ENCODE measurements around the gene DYNC2LI1.
"Not testable (repeated sequence)": the region's sequence is repeated elsewhere in the genome, so short reads cannot be mapped to it uniquely, and the experiment has no call there.

DYNC2LI1 gene

DNA sequence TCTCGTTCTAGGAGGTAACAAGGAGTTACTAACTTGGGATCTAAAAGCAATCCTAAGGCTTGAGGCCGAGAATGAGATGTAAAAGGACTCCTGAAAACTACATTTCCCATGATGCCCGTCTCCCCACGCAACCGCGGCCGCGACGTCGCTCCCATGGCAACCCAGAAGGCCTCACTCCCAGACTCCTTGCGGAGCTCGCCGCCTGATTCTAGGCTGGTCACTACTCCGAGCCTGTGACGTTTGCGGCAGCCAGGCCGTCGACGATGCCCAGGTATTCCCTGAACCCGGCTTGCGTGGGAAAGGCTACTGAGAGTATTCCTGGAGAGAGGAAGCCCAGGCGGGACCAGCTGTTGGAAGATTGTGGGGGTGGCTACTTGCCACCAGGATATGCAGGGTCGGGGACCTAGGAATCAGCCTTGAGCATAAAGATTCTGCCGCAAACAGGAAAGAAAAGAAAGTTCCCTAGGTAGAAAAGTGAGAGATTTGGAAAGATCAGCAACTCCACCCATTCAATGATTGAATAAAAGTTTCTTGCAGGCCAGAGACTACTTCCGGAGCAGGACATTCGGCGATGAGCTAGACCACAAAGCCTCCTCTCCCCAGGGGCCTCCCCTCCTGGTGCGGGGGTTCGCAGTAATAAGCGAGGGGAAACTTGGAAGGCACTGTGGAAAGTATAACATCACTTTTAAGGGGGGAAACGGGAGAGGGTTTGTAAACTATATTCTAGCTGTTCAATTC is at the start of gene DYNC2LI1:
Gene DYNC2LI1 (plus strand): TSS at position 164 of the 738 bp plus-strand sequence. CDS start 100 bp downstream, at position 264.
- H3K4me3 ChIP-seq (ENCODE audit: low read depth, low read length): peak within 1 kb of the TSS; percentile 77
- peak; percentile 88 for DNase-seq (ENCODE audit: low read depth)
- TF ChIP-seq, protein P1, sequence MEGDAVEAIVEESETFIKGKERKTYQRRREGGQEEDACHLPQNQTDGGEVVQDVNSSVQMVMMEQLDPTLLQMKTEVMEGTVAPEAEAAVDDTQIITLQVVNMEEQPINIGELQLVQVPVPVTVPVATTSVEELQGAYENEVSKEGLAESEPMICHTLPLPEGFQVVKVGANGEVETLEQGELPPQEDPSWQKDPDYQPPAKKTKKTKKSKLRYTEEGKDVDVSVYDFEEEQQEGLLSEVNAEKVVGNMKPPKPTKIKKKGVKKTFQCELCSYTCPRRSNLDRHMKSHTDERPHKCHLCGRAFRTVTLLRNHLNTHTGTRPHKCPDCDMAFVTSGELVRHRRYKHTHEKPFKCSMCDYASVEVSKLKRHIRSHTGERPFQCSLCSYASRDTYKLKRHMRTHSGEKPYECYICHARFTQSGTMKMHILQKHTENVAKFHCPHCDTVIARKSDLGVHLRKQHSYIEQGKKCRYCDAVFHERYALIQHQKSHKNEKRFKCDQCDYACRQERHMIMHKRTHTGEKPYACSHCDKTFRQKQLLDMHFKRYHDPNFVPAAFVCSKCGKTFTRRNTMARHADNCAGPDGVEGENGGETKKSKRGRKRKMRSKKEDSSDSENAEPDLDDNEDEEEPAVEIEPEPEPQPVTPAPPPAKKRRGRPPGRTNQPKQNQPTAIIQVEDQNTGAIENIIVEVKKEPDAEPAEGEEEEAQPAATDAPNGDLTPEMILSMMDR (IDR thresholded peaks at IDR 0.05; ENCODE audit: insufficient read depth, low read depth, low read length, missing control alignments): no peak

DNA sequence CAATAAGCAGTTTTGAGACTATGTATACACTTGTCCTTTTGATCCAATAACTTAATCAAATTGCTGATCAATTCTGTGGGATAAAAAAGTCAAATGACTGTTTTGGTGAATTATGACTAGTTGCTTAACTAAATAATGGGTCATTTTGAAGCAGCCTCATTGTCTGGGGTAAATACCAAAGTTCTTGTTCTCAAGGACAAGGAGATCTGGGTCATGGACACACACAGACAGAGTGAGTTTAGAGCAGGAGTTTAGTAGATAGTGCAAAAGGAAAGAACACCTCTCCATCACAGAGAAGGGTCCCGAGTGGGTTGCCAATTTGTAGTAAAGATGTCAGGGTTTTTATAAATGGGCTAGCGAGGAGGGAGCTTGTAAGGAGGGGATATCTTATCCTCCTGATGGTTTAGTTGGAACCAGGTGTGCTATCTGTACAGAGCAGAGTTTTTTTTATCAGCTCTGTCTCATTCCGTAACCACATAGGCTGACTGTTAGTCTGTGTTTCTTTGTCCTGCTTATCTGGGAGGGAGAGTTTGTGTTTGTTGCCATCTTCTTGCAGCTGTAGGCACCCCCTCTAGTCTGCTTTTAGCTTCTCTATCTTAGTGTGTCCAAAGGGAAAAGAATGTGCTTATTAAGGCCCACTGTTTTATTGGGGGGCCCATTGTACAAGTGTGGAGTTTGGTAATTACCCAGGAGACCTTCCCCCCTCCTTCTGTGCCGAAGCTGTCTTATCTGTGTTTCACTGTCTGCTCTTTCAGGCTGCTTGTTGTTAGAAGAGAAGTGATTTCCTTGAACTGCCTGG is 48.9 kb upstream of the DYNC2LI1 start:
- TF ChIP-seq, protein P1 (IDR thresholded peaks at IDR 0.05; ENCODE audit: insufficient read depth, low read depth, low read length, missing control alignments): no peak
- no peak for DNase-seq (ENCODE audit: low read depth)
- no peak overlapping the region for H3K4me3 ChIP-seq (ENCODE audit: low read depth, low read length)

DNA sequence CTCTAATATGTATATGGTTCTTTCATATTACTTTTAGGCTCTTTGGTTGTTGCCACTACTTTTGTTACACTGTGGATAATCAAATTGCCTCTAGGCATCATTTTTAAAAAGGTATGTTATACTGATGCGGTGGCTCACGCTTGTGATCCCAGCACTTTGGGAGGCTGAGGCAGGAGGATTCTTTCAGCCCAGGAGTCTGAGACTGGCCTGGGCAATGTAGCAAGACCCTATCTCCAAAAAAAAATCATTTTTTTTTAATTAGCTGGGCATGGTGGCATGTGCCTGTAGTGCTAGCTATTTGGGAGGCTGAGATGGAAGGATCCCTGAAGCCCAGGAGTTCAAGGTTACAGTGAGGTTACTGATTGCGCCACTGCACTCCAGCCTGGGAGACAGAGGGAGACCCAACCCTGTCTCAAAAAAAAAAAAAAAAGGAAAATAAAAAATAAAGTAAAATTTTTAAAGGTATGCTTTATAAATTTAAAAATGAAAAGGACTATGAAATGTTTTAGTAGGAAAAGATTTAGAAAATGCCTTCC is 48.1 kb upstream of the DYNC2LI1 start:
- TF ChIP-seq, protein P1 (IDR thresholded peaks at IDR 0.05; ENCODE audit: insufficient read depth, low read depth, low read length, missing control alignments): no peak
- no peak for DNase-seq (ENCODE audit: low read depth)
- H3K4me3 ChIP-seq (ENCODE audit: low read depth, low read length): no peak overlapping the region

GRCh38 chr2:43726961-43727633 is 46.7 kb upstream of the DYNC2LI1 start:
- H3K4me3 ChIP-seq (ENCODE audit: low read depth, low read length); DNase-seq (ENCODE audit: low read depth): not testable (repeated sequence)

- TF ChIP-seq, protein P1 (IDR thresholded peaks at IDR 0.05; ENCODE audit: insufficient read depth, low read depth, low read length, missing control alignments): no peak
- no peak for DNase-seq (ENCODE audit: low read depth)
- H3K4me3 ChIP-seq (ENCODE audit: low read depth, low read length): no peak overlapping the region
Observed at GRCh38 chr2:43727634-43728014, 46.2 kb upstream of the DYNC2LI1 start.

- TF ChIP-seq, protein P1 (IDR thresholded peaks at IDR 0.05; ENCODE audit: insufficient read depth, low read depth, low read length, missing control alignments): no peak
- H3K4me3 ChIP-seq (ENCODE audit: low read depth, low read length): no peak overlapping the region
Observed at GRCh38 chr2:43729491-43730174, 44.2 kb upstream of the DYNC2LI1 start.

More at GRCh38 chr2:43729491-43730174, 44.2 kb upstream of the DYNC2LI1 start:
- DNase-seq (ENCODE audit: low read depth): no peak

All from GM12865 (cell line).